HG02678 (cell line): ENCODE results near the gene NAT10.
"Not testable (repeated sequence)": the region's sequence is repeated elsewhere in the genome, so short reads cannot be mapped to it uniquely, and the experiment has no call there.

Source experiments
- ATAC-seq: cut with Tn5 transposase; IDR thresholded peaks from one replicate; pipeline ENCODE4 v1.9.1; 2021; ENCODE audit warnings: mild to moderate bottlenecking, moderate library complexity; ENCODE audit not compliant: unreplicated experiment

Gene NAT10

GRCh38 chr11:34105079-34105956, at the start of gene NAT10:
Gene NAT10, plus strand, starts transcription at chr11:34105629. Its CDS starts 2,597 bp downstream, at chr11:34108226.
- peak; percentile 89 for ATAC-seq

- no peak for ATAC-seq
Measured at GRCh38 chr11:34056672-34057071, 48.8 kb upstream of the NAT10 start.

GRCh38 chr11:34063061-34063795, 42.2 kb upstream of the NAT10 start:
- ATAC-seq, result no peak

- ATAC-seq, result no peak
Measured at GRCh38 chr11:34064291-34064690, 41.1 kb upstream of the NAT10 start.

- no peak for ATAC-seq
Measured at GRCh38 chr11:34065505-34066203, 39.8 kb upstream of the NAT10 start.

GRCh38 chr11:34066766-34067165, 38.7 kb upstream of the NAT10 start:
- ATAC-seq, result not testable (repeated sequence)

- ATAC-seq, result no peak
Measured at GRCh38 chr11:34067383-34068065, 37.9 kb upstream of the NAT10 start.

GRCh38 chr11:34068111-34068510, 37.3 kb upstream of the NAT10 start:
- no peak for ATAC-seq

GRCh38 chr11:34071306-34071705, 34.1 kb upstream of the NAT10 start:
- not testable (repeated sequence) for ATAC-seq

- ATAC-seq, result no peak
Measured at GRCh38 chr11:34072041-34072440, 33.4 kb upstream of the NAT10 start.

- ATAC-seq, result no peak
Measured at GRCh38 chr11:34072832-34073231, 32.6 kb upstream of the NAT10 start.

GRCh38 chr11:34074391-34074790, 31.0 kb upstream of the NAT10 start:
- ATAC-seq, result no peak

- no peak for ATAC-seq
Measured at GRCh38 chr11:34075178-34075820, 30.1 kb upstream of the NAT10 start.

GRCh38 chr11:34080609-34081008, 24.8 kb upstream of the NAT10 start:
- no peak for ATAC-seq

GRCh38 chr11:34084637-34085036, 20.8 kb upstream of the NAT10 start:
- no peak for ATAC-seq

- ATAC-seq, result peak; percentile 83
Measured at GRCh38 chr11:34086554-34087283, 18.7 kb upstream of the NAT10 start.

GRCh38 chr11:34091825-34092224, 13.6 kb upstream of the NAT10 start:
- ATAC-seq, result no peak

GRCh38 chr11:34094900-34095299, 10.5 kb upstream of the NAT10 start:
- not testable (repeated sequence) for ATAC-seq

- ATAC-seq, result no peak
Measured at GRCh38 chr11:34098813-34099212, 6.6 kb upstream of the NAT10 start.

- no peak for ATAC-seq
Measured at GRCh38 chr11:34104680-34105078, 750 bp upstream of the NAT10 start.
